Suppressor macrophage treated with lipopolysaccharide for 4 hours (primary cell): Measurements from ENCODE around the gene ITPK1.

Experiments
- DNase-seq: peaks from one replicate; pipeline ENCODE4 v3.0.0-alpha.2; 2020

The ITPK1 gene

GRCh38 chr14:92985521-92985920, 130.2 kb downstream of the ITPK1 start:
- DNase-seq = no peak

- DNase-seq = no peak
Measured at GRCh38 chr14:92984896-92985295, 130.8 kb downstream of the ITPK1 start.

GRCh38 chr14:92984082-92984788, 131.5 kb downstream of the ITPK1 start:
- no peak for DNase-seq

GRCh38 chr14:92982956-92983355, 132.8 kb downstream of the ITPK1 start:
- DNase-seq = no peak

- DNase-seq = no peak
Measured at GRCh38 chr14:92981726-92982125, 134.0 kb downstream of the ITPK1 start.

- DNase-seq = no peak
Measured at GRCh38 chr14:92980866-92981265, 134.9 kb downstream of the ITPK1 start.

GRCh38 chr14:92978229-92979021, 137.3 kb downstream of the ITPK1 start:
- DNase-seq = peak; percentile 42

GRCh38 chr14:92976268-92976667, 139.5 kb downstream of the ITPK1 start:
- no peak for DNase-seq

GRCh38 chr14:92974541-92975345, 141.0 kb downstream of the ITPK1 start:
- DNase-seq = no peak

- DNase-seq = no peak
Measured at GRCh38 chr14:92973798-92974372, 141.8 kb downstream of the ITPK1 start.

GRCh38 chr14:92973261-92973797, 142.4 kb downstream of the ITPK1 start:
- peak; percentile 22 for DNase-seq

- no peak for DNase-seq
Measured at GRCh38 chr14:92971601-92972180, 144.0 kb downstream of the ITPK1 start.

GRCh38 chr14:92970271-92970670, 145.5 kb downstream of the ITPK1 start:
- DNase-seq = no peak

GRCh38 chr14:92969871-92970270, 145.9 kb downstream of the ITPK1 start:
- DNase-seq = no peak

- DNase-seq = no peak
Measured at GRCh38 chr14:92969430-92969829, 146.3 kb downstream of the ITPK1 start.

GRCh38 chr14:92968291-92969020, 147.3 kb downstream of the ITPK1 start:
- no peak for DNase-seq

- no peak for DNase-seq
Measured at GRCh38 chr14:92967346-92967926, 148.3 kb downstream of the ITPK1 start.

- DNase-seq = peak; percentile 28
Measured at GRCh38 chr14:92965281-92965680, 150.4 kb downstream of the ITPK1 start.

- DNase-seq = no peak
Measured at GRCh38 chr14:92964124-92965109, 151.3 kb downstream of the ITPK1 start.
